Parathyroid adenoma (tissue), 2 donors: ENCODE data around the gene NDC80.

Experiments
- H2AFZ ChIP-seq: fragments of 300-600 bp; sonication (generic); one replicate; pipeline ENCODE4 v1.7.0; 2017; ENCODE audit warnings: antibody characterized with exemption, mild to moderate bottlenecking
- H3K27ac ChIP-seq: fragments of 300-600 bp; sonication (generic); one replicate; pipeline ENCODE4 v1.7.0; 2017
- H3K27me3 ChIP-seq: fragments of 300-600 bp; sonication (generic); one replicate; pipeline ENCODE4 v1.7.0; 2017; ENCODE audit warnings: low read length; ENCODE audit not compliant: control insufficient read depth, insufficient read depth
- H3K36me3 ChIP-seq: fragments of 300-600 bp; sonication (generic); one replicate; pipeline ENCODE4 v1.7.0; 2017; ENCODE audit warnings: low read length; ENCODE audit not compliant: control insufficient read depth, insufficient read depth
- H3K4me1 ChIP-seq: fragments of 300-600 bp; sonication (generic); one replicate; pipeline ENCODE4 v1.7.0; 2017; ENCODE audit warnings: control low read depth
- H3K4me2 ChIP-seq: fragments of 300-600 bp; sonication (generic); one replicate; pipeline ENCODE4 v1.7.0; 2017; ENCODE audit warnings: low read length
- H3K4me3 ChIP-seq: fragments of 300-600 bp; sonication (generic); one replicate; pipeline ENCODE4 v1.7.0; 2017; ENCODE audit warnings: low read depth, low read length
- H3K79me2 ChIP-seq: fragments of 300-600 bp; sonication (generic); one replicate; pipeline ENCODE4 v1.7.0; 2017; ENCODE audit warnings: control low read depth
- H3K9ac ChIP-seq: fragments of 300-600 bp; sonication (generic); one replicate; pipeline ENCODE4 v1.7.0; 2017; ENCODE audit warnings: mild to moderate bottlenecking
- H3K9me3 ChIP-seq: fragments of 300-600 bp; sonication (generic); one replicate; pipeline ENCODE4 v1.7.0; 2017; ENCODE audit warnings: low read length; ENCODE audit not compliant: control insufficient read depth
- CTCF ChIP-seq: fragments of 300-600 bp; sonication (generic); IDR thresholded peaks from one replicate; pipeline ENCODE4 v1.7.0; 2017; ENCODE audit warnings: antibody characterized with exemption, mild to moderate bottlenecking
- donor health status: primary hyperparathyroidism.

Gene NDC80

DNA sequence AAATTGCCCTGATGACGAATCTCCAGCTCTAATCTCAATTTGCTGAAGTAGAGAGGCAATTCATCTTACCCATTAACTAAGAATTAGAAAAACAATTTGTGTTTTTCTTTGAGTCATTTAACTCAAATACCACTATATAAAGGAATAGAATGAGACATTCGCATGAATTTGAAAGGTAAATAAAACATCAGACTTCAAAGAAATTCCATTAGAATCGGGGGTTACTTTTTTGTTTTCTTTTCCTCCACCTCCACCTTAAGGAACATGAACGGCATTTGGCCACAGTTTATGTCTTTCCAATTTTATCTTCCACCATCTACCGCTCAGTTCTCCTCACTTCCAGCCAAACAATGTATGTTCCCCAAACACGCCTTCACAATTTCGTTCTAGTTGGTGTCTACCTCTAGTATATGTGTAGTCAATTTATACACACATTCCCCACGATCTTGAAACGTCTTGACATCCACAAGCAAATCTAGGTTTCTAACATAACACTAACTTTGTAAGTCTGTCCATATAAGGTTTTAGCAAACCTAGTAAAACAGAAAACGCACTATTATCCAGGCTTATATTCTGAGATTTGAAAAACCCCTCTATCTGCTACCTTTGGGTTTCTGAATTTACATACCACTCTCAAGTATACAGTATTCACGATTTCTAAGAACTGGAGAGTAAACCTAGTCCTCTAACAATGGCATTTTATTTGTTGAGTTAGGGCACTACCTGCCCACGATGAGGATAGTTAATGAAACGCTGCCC is 83.0 kb downstream of the NDC80 start:
- H3K4me2 ChIP-seq = peak overlapping the region; percentile 66
- peaks cover 9% of the 10 kb centered on the region for H3K4me1 ChIP-seq
- H2AFZ ChIP-seq = peak overlapping the region; percentile 99
- peak overlapping the region; percentile 78 for H3K4me3 ChIP-seq
- H3K9me3 ChIP-seq = no peaks in the 10 kb centered on the region
- no peaks in the 10 kb centered on the region for H3K27me3 ChIP-seq
- H3K36me3 ChIP-seq = no peaks in the 10 kb centered on the region
- peaks cover 12% of the 10 kb centered on the region for H3K79me2 ChIP-seq
- peak overlapping the region; percentile 83 for H3K27ac ChIP-seq
- no peak overlapping the region for H3K9ac ChIP-seq
- TF ChIP-seq CTCF = no peak

- peaks cover 9% of the 10 kb centered on the region for H3K4me1 ChIP-seq
- TF ChIP-seq CTCF = no peak
- H3K27me3 ChIP-seq = no peaks in the 10 kb centered on the region
- peak overlapping the region; percentile 78 for H3K4me3 ChIP-seq
- peak overlapping the region; percentile 83 for H3K27ac ChIP-seq
- H3K4me2 ChIP-seq = peak overlapping the region; percentile 66
- H3K79me2 ChIP-seq = peaks cover 14% of the 10 kb centered on the region
- peak overlapping the region; percentile 99 for H2AFZ ChIP-seq
- H3K36me3 ChIP-seq = no peaks in the 10 kb centered on the region
- H3K9ac ChIP-seq = peak overlapping the region; percentile 79
- H3K9me3 ChIP-seq = no peaks in the 10 kb centered on the region
These were observed 83.5 kb downstream of the NDC80 start for GRCh38 chr18:2654928-2655177.

- TF ChIP-seq CTCF = no peak
- Histone ChIP-seq H3K9ac (peak within 1 kb of the TSS; percentile 79), H3K27me3 (no peaks in the 10 kb centered on the region), H3K36me3 (no peaks in the 10 kb centered on the region), H3K4me1 (peaks cover 9% of the 10 kb centered on the region), H2AFZ (peak within 1 kb of the TSS; percentile 99), H3K4me2 (peak within 1 kb of the TSS; percentile 89), H3K4me3 (peak within 1 kb of the TSS; percentile 78), H3K27ac (peak within 1 kb of the TSS; percentile 83), H3K9me3 (no peaks in the 10 kb centered on the region), H3K79me2 (peaks cover 14% of the 10 kb centered on the region)
These were observed 84.0 kb downstream of the NDC80 start, which contains the start of gene SMCHD1 for GRCh38 chr18:2655178-2655953. Gene SMCHD1 (plus strand): TSS chr18:2655726. CDS start chr18:2656076, 350 bp downstream.

- TF ChIP-seq CTCF = no peak
- Histone ChIP-seq H2AFZ (peak overlapping the region; percentile 74), H3K4me1 (peaks cover 9% of the 10 kb centered on the region)
These were observed 84.5 kb downstream of the NDC80 start for GRCh38 chr18:2655954-2656236.

More at GRCh38 chr18:2655954-2656236, 84.5 kb downstream of the NDC80 start:
- Histone ChIP-seq H3K9ac (peak overlapping the region; percentile 64), H3K9me3 (no peaks in the 10 kb centered on the region), H3K27me3 (no peaks in the 10 kb centered on the region), H3K4me2 (peak overlapping the region; percentile 89), H3K36me3 (no peaks in the 10 kb centered on the region), H3K27ac (peak overlapping the region; percentile 83), H3K79me2 (peaks cover 19% of the 10 kb centered on the region), H3K4me3 (peak overlapping the region; percentile 78)
